TTC549 (cell line): ENCODE data around the gene RPP30.
A peak's percentile ranks its signal among the peaks of the same experiment; 100 is the strongest.
"Not testable (repeated sequence)": the region's sequence is repeated elsewhere in the genome, so short reads cannot be mapped to it uniquely, and the experiment has no call there.

Source experiments
- FAIRE-seq: peaks from 2 replicates; lab custom pipeline; 2012; peaks lifted over from hg19 to GRCh38; lab: Jason Lieb, UNC

Gene RPP30

DNA sequence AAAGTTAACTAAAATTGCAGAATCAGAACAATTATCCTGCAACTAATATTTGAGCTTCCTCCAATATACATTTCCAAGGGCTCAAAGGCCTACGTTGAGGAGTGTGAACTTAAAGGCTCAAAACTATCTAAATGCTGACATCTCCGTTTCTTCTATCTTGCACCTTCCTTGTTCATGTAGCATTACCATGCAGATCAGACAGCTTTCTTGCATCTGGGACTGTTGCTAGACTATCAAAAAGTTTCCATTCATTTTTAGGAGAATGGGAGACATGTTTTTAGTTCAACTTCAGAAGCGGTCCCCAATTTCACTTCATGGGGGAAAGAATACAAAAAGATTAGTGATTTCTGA is 46.2 kb downstream of the RPP30 start:
- FAIRE-seq, result no peak

DNA sequence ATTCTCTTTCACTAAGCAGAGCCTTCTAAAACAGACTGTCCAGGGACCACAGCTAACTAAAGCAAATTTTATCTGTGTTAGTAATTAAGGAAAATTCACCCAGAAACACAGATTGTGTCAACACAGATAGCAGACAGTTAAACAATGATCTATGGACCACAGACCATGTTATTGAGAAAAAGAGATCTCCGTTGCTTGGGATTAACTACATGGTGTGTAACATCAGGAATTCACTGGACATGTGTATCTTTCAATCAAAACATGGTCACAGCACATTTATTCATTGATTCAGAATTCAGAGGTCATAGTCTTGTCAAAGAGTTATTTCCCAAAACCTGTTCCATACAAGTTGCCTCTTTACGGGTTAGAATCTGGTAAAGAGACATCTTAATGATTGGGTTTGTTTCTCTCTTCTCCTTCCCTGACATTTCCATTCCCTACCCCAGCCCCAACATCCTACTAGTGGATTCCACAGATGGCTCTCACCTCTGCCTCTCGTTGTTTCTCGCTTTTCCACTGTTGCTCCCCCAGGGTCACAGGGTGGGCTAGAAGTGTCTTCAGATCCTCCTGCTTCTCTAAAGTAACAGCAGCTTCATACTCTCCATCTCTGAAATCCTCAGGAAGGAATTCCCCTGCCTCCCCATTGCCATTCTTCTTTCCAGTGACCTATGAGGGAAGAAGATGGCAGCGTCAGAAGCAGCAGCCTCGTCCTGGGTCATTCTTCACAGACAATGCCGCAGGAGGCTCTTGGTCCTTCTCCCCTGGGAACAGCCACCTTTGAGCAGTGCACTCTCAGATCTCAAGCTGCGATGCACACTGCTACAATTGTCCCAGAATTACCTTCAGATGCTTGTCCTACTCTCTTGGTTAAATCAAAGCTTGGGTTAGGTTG is 48.2 kb downstream of the RPP30 start:
- FAIRE-seq, result no peak

GRCh38 chr10:90920986-90921666 is 49.4 kb downstream of the RPP30 start, which contains the start of gene ANKRD1:
TSS of gene ANKRD1 (minus strand) at chr10:90921087. CDS start at chr10:90921027, 60 bp downstream.
- no peak for FAIRE-seq

DNA sequence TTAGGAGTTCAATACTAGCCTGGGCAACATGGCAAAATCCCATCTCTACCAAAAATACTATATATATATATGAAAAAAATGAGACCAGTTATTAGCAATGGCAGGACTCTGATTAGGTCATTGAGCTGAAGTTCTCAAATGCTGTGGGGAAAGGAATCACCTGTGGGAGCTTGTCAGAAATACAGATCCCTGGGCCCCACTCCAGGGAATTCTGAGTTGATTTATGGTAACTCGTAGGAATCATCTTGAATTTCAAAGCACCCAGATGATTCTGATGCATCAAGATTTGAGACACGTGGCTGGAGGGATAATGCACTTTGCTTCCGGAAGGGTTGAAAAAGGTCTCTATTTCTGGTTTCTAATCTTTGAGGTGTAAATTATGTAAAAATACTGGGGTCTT is 50.1 kb downstream of the RPP30 start:
- FAIRE-seq, result no peak

DNA sequence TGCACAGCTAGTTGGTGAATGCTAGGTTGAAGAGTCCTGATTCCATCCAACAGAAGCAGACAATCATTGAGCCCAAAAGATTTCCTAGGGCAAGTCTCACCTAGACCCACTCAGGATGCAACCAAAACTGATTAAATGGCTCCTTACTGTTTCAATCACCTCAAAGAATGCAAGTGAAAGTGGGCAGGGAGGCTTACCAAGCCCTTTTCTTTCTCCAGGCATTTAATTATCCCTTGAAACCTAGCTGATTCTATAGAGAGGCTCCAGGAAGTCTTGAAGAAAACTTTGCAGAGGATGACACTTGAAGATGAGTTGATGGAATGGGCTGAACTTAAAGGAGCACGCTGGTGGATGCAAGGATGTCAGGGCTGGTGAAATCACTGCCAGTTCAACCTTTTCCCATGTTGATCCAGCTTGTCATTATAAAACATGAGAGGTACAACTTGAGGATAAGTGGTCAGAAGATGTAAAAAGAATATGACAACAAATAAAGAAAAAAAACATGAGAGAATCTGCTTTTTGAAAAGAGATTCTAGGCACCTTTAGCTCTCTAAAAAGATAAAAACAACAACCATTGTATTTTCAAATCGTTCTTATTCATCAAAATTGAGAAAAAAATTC is 51.4 kb downstream of the RPP30 start:
- no peak for FAIRE-seq

- FAIRE-seq, result no peak
These were observed 52.8 kb downstream of the RPP30 start for GRCh38 chr10:90924552-90924951.

DNA sequence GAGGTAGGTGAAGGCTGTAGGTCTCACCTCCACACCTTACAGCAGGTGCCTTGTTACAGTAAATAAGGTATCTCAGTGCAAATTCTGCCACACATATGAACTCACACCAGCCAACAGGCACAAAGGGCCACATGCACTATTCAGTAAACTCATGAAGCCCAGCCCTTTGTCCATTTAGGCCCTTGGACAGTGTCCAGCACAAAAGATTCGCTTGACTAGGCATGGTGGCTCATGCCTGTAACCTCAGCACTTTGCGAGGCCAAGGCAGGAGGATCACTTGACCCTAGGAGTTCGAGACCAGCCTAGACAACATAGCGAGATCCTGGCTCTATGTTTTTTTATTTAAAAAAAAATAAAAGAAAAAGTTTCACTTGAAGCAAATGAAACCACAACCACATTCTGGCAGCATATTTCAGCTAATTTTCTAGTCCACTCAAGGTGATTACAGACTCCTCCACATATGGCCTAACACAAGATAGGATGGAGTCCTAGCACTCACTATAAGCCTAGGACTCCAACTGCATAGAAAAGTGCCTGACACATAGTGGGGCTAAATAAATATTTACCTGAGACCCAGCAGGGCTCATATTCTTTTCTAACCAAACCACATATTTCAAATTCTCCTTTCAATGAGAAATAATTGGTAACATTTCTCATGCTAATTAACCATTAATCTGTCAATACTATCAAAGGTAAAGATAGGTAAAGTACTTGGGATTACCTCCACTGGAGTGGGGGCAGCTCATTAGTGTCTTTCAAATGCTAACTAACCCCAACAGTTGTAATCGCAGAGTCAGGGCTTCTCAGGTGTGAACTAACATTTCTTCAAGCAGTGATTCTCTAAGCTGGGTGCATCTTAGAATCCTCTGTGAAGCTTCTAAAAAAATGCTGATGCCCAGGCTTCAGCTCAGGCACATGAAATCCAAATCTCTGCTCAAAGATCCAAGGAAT is 53.6 kb downstream of the RPP30 start:
- no peak for FAIRE-seq

DNA sequence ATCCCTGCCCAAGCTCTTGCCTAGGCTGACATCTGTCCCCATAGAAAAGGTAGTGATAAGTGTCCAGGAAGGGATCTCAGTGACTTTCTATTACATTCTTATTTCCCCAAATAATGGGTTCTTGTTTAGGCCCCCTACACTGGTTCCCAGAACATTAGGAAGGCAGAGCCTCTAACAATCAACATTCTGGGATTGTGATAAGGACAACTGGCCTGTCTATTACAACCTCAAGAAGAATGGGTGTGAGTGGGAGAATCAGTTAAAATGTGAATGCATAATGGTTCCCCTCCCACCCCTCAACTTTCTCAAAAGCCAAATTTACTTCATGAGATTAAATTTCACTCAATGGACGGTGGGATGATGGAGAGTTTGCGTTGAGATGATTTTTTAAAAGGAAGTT is 55.5 kb downstream of the RPP30 start:
- no peak for FAIRE-seq

GRCh38 chr10:90929179-90929578 is 57.4 kb downstream of the RPP30 start:
- no peak for FAIRE-seq

GRCh38 chr10:90930070-90930837 is 58.5 kb downstream of the RPP30 start:
- peak; percentile 90 for FAIRE-seq

GRCh38 chr10:90930971-90931871 is 59.4 kb downstream of the RPP30 start:
- FAIRE-seq, result peak; percentile 91

GRCh38 chr10:90935581-90936275 is 64.0 kb downstream of the RPP30 start:
- FAIRE-seq, result no peak

DNA sequence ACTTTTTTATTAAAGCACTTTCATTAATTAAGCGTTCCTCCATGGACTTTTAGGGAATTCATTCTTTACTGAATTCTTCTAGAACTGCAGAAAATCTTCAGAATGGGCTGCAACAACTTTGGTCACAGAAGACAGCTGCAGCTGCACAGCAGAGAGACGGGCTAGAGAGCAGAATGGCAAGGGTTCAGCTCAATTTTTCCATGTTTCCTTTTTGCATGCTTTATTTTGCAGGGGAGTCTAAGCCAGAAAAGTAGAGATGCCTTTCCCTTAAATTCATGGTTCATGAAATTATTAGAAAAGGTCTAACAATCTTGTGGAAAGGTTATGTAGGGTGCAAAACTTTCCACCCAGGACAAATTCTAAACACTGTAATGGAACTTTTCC is 64.5 kb downstream of the RPP30 start:
- FAIRE-seq, result no peak

DNA sequence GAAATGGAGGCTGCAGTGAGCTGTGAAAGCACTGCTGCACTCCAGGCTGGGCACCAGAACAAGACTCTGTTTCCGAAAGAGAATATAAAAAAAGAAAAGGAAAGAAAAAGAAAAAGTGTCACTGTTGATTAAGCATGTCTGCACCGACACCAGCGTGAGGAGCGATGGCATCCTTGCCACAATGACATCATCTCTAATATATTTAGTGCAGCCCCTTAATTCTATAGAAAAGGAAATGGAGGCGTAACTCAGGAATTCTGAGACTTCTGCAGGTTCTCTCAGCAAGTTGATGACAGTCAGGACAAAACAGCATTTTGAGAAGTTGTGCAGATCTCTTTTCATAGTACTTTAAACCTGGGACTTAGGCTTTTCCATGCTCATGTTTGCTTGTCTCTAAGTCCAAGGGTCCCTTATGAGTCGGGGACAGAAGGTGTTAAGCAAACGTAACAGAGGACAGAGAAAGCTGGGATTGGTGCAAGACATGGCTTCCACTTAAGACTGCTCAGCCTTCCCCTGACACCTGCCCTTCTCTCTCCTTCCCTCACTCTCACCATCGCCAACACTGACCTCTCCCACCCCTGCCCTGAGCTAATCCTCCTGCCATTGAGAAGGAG is 66.0 kb downstream of the RPP30 start:
- no peak for FAIRE-seq

DNA sequence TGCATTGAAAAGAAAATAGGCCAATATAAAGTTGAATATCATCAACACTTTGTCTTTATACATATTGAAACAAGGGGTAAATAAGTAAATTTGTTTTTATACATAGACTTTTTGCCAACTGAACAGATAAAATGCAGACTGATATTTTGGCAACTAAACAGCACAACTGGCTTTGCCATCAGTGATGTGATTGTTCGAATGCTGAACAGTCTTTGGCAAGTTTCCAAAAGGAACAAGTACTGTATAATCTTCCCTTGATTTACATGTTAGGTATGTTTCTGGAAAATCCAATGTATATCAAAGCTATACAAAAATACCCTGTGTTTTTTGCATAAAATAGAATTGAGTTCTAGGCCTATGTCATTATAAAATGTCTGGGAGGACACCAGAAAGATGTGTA is 67.3 kb downstream of the RPP30 start:
- FAIRE-seq, result no peak

GRCh38 chr10:90939648-90940047 is 67.9 kb downstream of the RPP30 start:
- no peak for FAIRE-seq

DNA sequence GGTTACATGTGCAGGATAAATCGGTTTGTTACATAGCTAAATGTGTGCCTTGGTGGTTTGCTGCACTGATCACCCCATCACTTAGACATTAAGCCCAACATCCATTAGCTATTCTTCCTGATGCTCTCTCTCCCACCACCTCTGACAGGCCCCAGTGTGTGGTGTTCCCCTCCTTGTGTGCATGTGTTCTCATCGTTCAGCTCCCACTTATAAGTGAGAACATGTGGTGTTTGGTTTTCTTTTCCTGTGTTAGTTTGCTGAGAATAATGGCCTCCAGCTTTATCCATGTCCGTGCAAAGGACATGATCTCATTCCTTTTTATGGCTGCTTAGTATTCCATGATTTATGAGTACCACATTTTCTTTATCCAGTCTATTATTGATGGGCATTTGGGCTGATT is 71.2 kb downstream of the RPP30 start:
- not testable (repeated sequence) for FAIRE-seq

- FAIRE-seq, result no peak
These were observed 73.0 kb downstream of the RPP30 start for GRCh38 chr10:90944749-90945148.

GRCh38 chr10:90945491-90946070 is 73.8 kb downstream of the RPP30 start:
- no peak for FAIRE-seq
